C4-2B (cell line): ENCODE results near the gene GRK5.

Experiments used
- H3K27ac ChIP-seq: fragments of 450-650 bp; 2 replicates; pipeline ENCODE4 v1.5.1; 2017
- CTCF ChIP-seq: fragments of 450-650 bp; conservative IDR thresholded peaks from 2 replicates; pipeline ENCODE4 v1.5.1; 2017; ENCODE audit warnings: mild to moderate bottlenecking
- ZFX ChIP-seq: fragments of 450-650 bp; IDR thresholded peaks from 2 replicates; pipeline ENCODE4 v1.6.1; 2017

The GRK5 gene

GRCh38 chr10:119297207-119297968 lies 90.0 kb downstream of the GRK5 start:
- TF ChIP-seq CTCF (no peak), ZFX (no peak)
- no peak overlapping the region for H3K27ac ChIP-seq

DNA sequence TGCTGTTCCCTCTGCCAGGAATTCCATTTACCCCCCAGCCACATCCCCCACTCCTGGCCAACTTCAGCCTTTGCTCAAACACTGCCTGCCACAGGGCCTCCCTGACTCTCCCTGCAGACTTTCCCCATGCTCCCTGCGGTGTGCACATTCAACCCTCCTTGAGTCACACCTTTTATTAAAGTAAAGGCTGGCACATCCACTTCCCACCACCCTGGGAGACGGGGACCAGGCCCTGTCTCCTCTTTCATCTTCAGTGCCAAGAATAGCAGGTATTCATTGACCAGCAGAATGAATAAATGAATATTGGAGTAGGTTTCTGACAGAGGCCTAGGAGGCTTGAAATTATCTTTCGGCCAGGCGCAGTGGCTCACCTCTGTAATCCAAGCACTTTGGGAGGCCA lies 91.4 kb downstream of the GRK5 start:
- no peak overlapping the region for H3K27ac ChIP-seq
- TF ChIP-seq ZFX (no peak), CTCF (no peak)

- TF ChIP-seq ZFX = no peak
- no peak for TF ChIP-seq CTCF
- no peak overlapping the region for H3K27ac ChIP-seq
Observed at GRCh38 chr10:119299531-119299930, 92.2 kb downstream of the GRK5 start.

GRCh38 chr10:119301397-119301796 lies 94.0 kb downstream of the GRK5 start:
- no peak overlapping the region for H3K27ac ChIP-seq
- TF ChIP-seq CTCF (no peak), ZFX (no peak)

DNA sequence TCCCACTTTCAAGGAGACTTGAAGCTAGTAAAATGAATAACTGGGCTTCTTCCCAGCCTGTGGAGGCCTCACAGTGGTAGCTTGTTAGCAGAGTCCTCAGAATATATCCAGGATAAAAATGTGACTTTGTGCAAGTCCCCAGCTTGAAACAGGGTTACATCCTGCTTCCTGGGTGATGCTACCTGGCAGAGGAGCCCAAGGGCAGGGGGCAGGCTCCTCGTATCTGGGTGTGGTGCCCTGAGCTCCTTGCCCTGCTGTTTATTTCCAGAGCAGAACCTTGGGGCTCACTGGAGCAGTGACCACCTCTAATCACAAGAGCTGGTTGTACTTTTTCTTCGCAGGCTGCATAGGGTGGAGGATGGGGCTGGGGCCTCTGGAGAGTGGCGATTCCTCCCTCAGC lies 94.8 kb downstream of the GRK5 start:
- TF ChIP-seq ZFX = no peak
- TF ChIP-seq CTCF = no peak
- H3K27ac ChIP-seq = no peak overlapping the region

- no peak overlapping the region for H3K27ac ChIP-seq
Observed at GRCh38 chr10:119302591-119303253, 95.4 kb downstream of the GRK5 start.

More at GRCh38 chr10:119302591-119303253, 95.4 kb downstream of the GRK5 start:
- TF ChIP-seq ZFX (no peak), CTCF (no peak)
